Tibial nerve (tissue), 4 donors: ENCODE data around the gene ATF7.

ENCODE experiments used
- EP300 ChIP-seq, 2 donors: sonication (generic); formaldehyde crosslinking; IDR thresholded peaks; one replicate each; pipeline ENCODE4 v1.6.1; 2017; ENCODE audit warnings: antibody characterized with exemption in 2 of 2, mild to moderate bottlenecking in 1 of 2
- TF ChIP-seq, protein P1 (sequence below), 5 experiments: fragments of 200-600 bp in 3 of 5; fragments of 450-650 bp in 2 of 5; sonication (generic) in 3 of 5; IDR thresholded peaks; one replicate each; pipeline ENCODE4 v1.5.1; 2016 to 2019; ENCODE audit warnings: antibody characterized with exemption in 5 of 5, mild to moderate bottlenecking in 3 of 5, moderate library complexity in 2 of 5

DNA sequence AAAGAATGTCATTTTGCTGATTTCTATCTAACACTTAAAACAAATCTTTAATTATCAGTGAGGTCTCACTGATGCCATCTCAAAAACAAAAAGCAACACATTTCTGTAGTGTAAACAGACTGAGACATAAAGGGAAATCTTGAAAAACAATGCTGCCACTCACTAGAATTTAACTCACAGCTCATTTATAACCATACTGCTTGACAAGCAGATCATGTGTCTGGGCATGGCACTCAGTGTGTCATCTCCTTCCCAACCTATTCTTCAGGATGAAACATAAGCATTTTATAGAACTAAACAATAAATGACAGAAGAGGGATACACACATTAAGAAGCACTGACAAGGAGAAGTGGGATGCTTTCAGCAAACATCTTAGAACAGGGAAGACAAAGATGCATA lies 22.4 kb downstream of the ATF7 start:
- TF ChIP-seq, protein P1, sequence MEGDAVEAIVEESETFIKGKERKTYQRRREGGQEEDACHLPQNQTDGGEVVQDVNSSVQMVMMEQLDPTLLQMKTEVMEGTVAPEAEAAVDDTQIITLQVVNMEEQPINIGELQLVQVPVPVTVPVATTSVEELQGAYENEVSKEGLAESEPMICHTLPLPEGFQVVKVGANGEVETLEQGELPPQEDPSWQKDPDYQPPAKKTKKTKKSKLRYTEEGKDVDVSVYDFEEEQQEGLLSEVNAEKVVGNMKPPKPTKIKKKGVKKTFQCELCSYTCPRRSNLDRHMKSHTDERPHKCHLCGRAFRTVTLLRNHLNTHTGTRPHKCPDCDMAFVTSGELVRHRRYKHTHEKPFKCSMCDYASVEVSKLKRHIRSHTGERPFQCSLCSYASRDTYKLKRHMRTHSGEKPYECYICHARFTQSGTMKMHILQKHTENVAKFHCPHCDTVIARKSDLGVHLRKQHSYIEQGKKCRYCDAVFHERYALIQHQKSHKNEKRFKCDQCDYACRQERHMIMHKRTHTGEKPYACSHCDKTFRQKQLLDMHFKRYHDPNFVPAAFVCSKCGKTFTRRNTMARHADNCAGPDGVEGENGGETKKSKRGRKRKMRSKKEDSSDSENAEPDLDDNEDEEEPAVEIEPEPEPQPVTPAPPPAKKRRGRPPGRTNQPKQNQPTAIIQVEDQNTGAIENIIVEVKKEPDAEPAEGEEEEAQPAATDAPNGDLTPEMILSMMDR (IDR thresholded peaks at IDR 0.05): no peak
- TF ChIP-seq EP300 (IDR thresholded peaks at IDR 0.05): no peak
